ENCODE data around the gene ABCA10.

ABCA10 gene

GRCh38 chr17:69254187-69254586 is 25.6 kb upstream of the ABCA10 start:
- H3K4me2 ChIP-seq (ENCODE audit: low read length) = no peak overlapping the region
- H3K9ac ChIP-seq = no peak overlapping the region
- H3K79me2 ChIP-seq = no peaks in the 10 kb centered on the region
- no peaks in the 10 kb centered on the region for H3K36me3 ChIP-seq (ENCODE audit: control insufficient read depth, insufficient read depth, low read length)
- TF ChIP-seq CTCF (IDR thresholded peaks at IDR 0.05) = no peak
- H3K4me3 ChIP-seq (ENCODE audit: low read depth, low read length) = no peak overlapping the region
- no peak overlapping the region for H3K27ac ChIP-seq
- no peak overlapping the region for H2AFZ ChIP-seq
- H3K9me3 ChIP-seq (ENCODE audit: control insufficient read depth, low read length) = no peaks in the 10 kb centered on the region
- H3K4me1 ChIP-seq = no peaks in the 10 kb centered on the region
- no peaks in the 10 kb centered on the region for H3K27me3 ChIP-seq (ENCODE audit: control insufficient read depth, insufficient read depth, low read length)

GRCh38 chr17:69250641-69251040 is 22.0 kb upstream of the ABCA10 start:
- Histone ChIP-seq H3K79me2 (no peaks in the 10 kb centered on the region), H2AFZ (no peak overlapping the region), H3K27ac (no peak overlapping the region), H3K36me3 (ENCODE audit: control insufficient read depth, insufficient read depth, low read length) (no peaks in the 10 kb centered on the region), H3K4me3 (ENCODE audit: low read depth, low read length) (no peak overlapping the region), H3K9ac (no peak overlapping the region), H3K4me2 (ENCODE audit: low read length) (no peak overlapping the region), H3K9me3 (ENCODE audit: control insufficient read depth, low read length) (no peaks in the 10 kb centered on the region), H3K27me3 (ENCODE audit: control insufficient read depth, insufficient read depth, low read length) (no peaks in the 10 kb centered on the region), H3K4me1 (no peaks in the 10 kb centered on the region)
- no peak for TF ChIP-seq CTCF (IDR thresholded peaks at IDR 0.05)

GRCh38 chr17:69246726-69247375 is 18.2 kb upstream of the ABCA10 start:
- Histone ChIP-seq H3K4me1 (no peaks in the 10 kb centered on the region), H2AFZ (no peak overlapping the region), H3K36me3 (ENCODE audit: control insufficient read depth, insufficient read depth, low read length) (no peaks in the 10 kb centered on the region), H3K9me3 (ENCODE audit: control insufficient read depth, low read length) (no peaks in the 10 kb centered on the region), H3K4me2 (ENCODE audit: low read length) (no peak overlapping the region), H3K4me3 (ENCODE audit: low read depth, low read length) (no peak overlapping the region), H3K79me2 (no peaks in the 10 kb centered on the region), H3K9ac (no peak overlapping the region), H3K27me3 (ENCODE audit: control insufficient read depth, insufficient read depth, low read length) (no peaks in the 10 kb centered on the region), H3K27ac (no peak overlapping the region)
- TF ChIP-seq CTCF (IDR thresholded peaks at IDR 0.05) = peak; percentile 56

- H3K9ac ChIP-seq = no peak overlapping the region
- H2AFZ ChIP-seq = no peak overlapping the region
- no peak overlapping the region for H3K27ac ChIP-seq
- no peak for TF ChIP-seq CTCF (IDR thresholded peaks at IDR 0.05)
- no peak overlapping the region for H3K4me2 ChIP-seq (ENCODE audit: low read length)
- H3K4me1 ChIP-seq = no peaks in the 10 kb centered on the region
- H3K27me3 ChIP-seq (ENCODE audit: control insufficient read depth, insufficient read depth, low read length) = no peaks in the 10 kb centered on the region
- H3K36me3 ChIP-seq (ENCODE audit: control insufficient read depth, insufficient read depth, low read length) = no peaks in the 10 kb centered on the region
- H3K9me3 ChIP-seq (ENCODE audit: control insufficient read depth, low read length) = no peaks in the 10 kb centered on the region
- no peaks in the 10 kb centered on the region for H3K79me2 ChIP-seq
- no peak overlapping the region for H3K4me3 ChIP-seq (ENCODE audit: low read depth, low read length)
Observed at GRCh38 chr17:69246202-69246601, 17.6 kb upstream of the ABCA10 start.

- Histone ChIP-seq H3K27ac (no peak overlapping the region), H3K4me1 (no peaks in the 10 kb centered on the region), H3K79me2 (no peaks in the 10 kb centered on the region), H3K4me2 (ENCODE audit: low read length) (no peak overlapping the region), H3K36me3 (ENCODE audit: control insufficient read depth, insufficient read depth, low read length) (no peaks in the 10 kb centered on the region), H3K27me3 (ENCODE audit: control insufficient read depth, insufficient read depth, low read length) (no peaks in the 10 kb centered on the region), H3K9ac (no peak overlapping the region), H2AFZ (no peak overlapping the region), H3K9me3 (ENCODE audit: control insufficient read depth, low read length) (no peaks in the 10 kb centered on the region), H3K4me3 (ENCODE audit: low read depth, low read length) (no peak overlapping the region)
- TF ChIP-seq CTCF (IDR thresholded peaks at IDR 0.05) = no peak
Observed at GRCh38 chr17:69245617-69246016, 17.0 kb upstream of the ABCA10 start.

All from parathyroid adenoma (tissue), 2 donors.